Hypothalamus (tissue), 51 donors: Measurements from ENCODE around the gene ABHD13.

Experiments
- DNase-seq, 51 donors: peaks; one replicate each; lab custom pipeline; 2025; lab: John Stamatoyannopoulos, UW

Gene ABHD13

GRCh38 chr13:108278466-108278865 lies 60.3 kb downstream of the ABHD13 start:
- no peak for DNase-seq

- no peak for DNase-seq
Measured at GRCh38 chr13:108281901-108282300, 63.7 kb downstream of the ABHD13 start.

DNA sequence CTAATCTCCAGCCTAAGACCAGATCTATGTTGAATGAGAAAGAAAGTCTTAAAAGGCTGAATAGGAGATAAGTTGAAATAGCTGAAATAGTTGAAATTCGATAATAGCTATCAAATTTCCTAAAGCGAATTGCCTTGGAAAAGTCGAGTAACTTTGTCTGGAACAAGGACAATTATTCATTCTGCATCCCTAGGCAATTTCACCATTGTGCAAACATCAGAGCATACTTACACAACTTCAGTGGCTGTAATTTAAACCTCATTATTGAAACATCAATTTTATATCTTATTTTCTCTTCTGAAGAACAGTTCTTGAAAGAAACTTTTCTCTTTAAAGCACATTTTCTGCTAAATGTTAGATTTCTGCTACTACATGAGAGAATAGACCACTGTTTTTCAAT lies 64.9 kb downstream of the ABHD13 start:
- no peak for DNase-seq
